ENCODE data around the gene LTN1.

Gene LTN1

GRCh38 chr21:28884481-28884880 lies 108.2 kb downstream of the LTN1 start:
- DNase-seq (ENCODE audit: low read depth), result no peak

- no peak for DNase-seq (ENCODE audit: low read depth)
These were observed 108.7 kb downstream of the LTN1 start for GRCh38 chr21:28883931-28884330.

GRCh38 chr21:28882345-28882744 lies 110.3 kb downstream of the LTN1 start:
- DNase-seq (ENCODE audit: low read depth), result no peak
